Measurements from ENCODE around the gene PTCH1.

Gene PTCH1

GRCh38 chr9:95515272-95516113 lies 1.3 kb downstream of the PTCH1 start (continued):
- TF ChIP-seq ZNF639 (tag by site-specific recombination; IDR thresholded peaks at IDR 0.05) (no peak), ZNF341 (tag by site-specific recombination; IDR thresholded peaks at IDR 0.05; ENCODE audit: low read depth) (peak; percentile 40; the same call in 1 of the 2 replicates), BCL6B (tag by site-specific recombination; IDR thresholded peaks at IDR 0.05) (no peak)

GRCh38 chr9:95514342-95514741 lies 2.4 kb downstream of the PTCH1 start:
- no peak overlapping the region for H3K27ac ChIP-seq (ENCODE audit: extremely low read depth, low read depth, low read length)
- peaks cover 9% of the 10 kb centered on the region for H3K4me1 ChIP-seq (ENCODE audit: control insufficient read depth, insufficient read depth, low read length)
- ChIA-PET POLR2A (interaction anchor here (0.7 kb wide), 2 partner anchors 198 to 649 kb away, joined by 3 read pairs; no protein-coding TSS in a partner anchor), CTCF (interaction anchor here (0.7 to 1.1 kb wide), 5 partner anchors 9 to 1188 kb away, joined by 3 to 4 read pairs (median 4); no protein-coding TSS in a partner anchor)
- no peaks in the 10 kb centered on the region for H3K9me3 ChIP-seq (ENCODE audit: control insufficient read depth, insufficient read depth, low read depth, low read length)
- H3K36me3 ChIP-seq (ENCODE audit: control insufficient read depth in 2 of 2, insufficient read depth in 1 of 2, low read length in 2 of 2): no peaks in the 10 kb centered on the region
- TF ChIP-seq ZBTB8A (tag by site-specific recombination; IDR thresholded peaks at IDR 0.05) (no peak), ZNF292 (tag by site-specific recombination; IDR thresholded peaks at IDR 0.05; ENCODE audit: borderline replicate concordance, low read depth) (no peak), ZNF76 (tag by site-specific recombination; IDR thresholded peaks at IDR 0.05; ENCODE audit: borderline replicate concordance, low read depth) (no peak), EGR2 (tag by site-specific recombination; IDR thresholded peaks at IDR 0.05; ENCODE audit: low read depth) (peak; percentile 39; the same call in 1 of the 2 replicates), ZFHX2 (tag by site-specific recombination; conservative IDR thresholded peaks at IDR 0.05) (peak; percentile 64)
- H3K4me3 ChIP-seq (ENCODE audit: low read depth, low read length): no peak overlapping the region

- CTCF ChIA-PET: interaction anchor here (0.6 to 1.0 kb wide), 4 partner anchors 396 to 704 kb away, joined by 3 to 4 read pairs (median 3); no protein-coding TSS in a partner anchor
- H3K9me3 ChIP-seq (ENCODE audit: control insufficient read depth, insufficient read depth, low read depth, low read length): no peaks in the 10 kb centered on the region
- no peak overlapping the region for H3K4me3 ChIP-seq (ENCODE audit: low read depth, low read length)
- peaks cover 9% of the 10 kb centered on the region for H3K4me1 ChIP-seq (ENCODE audit: control insufficient read depth, insufficient read depth, low read length)
- no peak overlapping the region for H3K27ac ChIP-seq (ENCODE audit: extremely low read depth, low read depth, low read length)
- POLR2A ChIA-PET: interaction anchor here (0.7 kb wide), 1 partner anchor 650 kb away, joined by 3 read pairs; no protein-coding TSS in a partner anchor
- no peaks in the 10 kb centered on the region for H3K36me3 ChIP-seq (ENCODE audit: control insufficient read depth in 2 of 2, insufficient read depth in 1 of 2, low read length in 2 of 2)
- TF ChIP-seq ZNF157 (tag by site-specific recombination; IDR thresholded peaks at IDR 0.05) (no peak), ZNF202 (tag by site-specific recombination; IDR thresholded peaks at IDR 0.05; ENCODE audit: borderline replicate concordance) (no peak), ZNF521 (tag by site-specific recombination; IDR thresholded peaks at IDR 0.05) (no peak), ZNF501 (tag by site-specific recombination; IDR thresholded peaks at IDR 0.05) (no peak), ZNF529 (tag by site-specific recombination; IDR thresholded peaks at IDR 0.05; ENCODE audit: insufficient replicate concordance) (no peak), TCF7L2 (IDR thresholded peaks at IDR 0.05; ENCODE audit: borderline replicate concordance, low read depth, low read length) (no peak), ZXDB (tag by site-specific recombination; IDR thresholded peaks at IDR 0.05) (no peak), ZNF621 (tag by site-specific recombination; IDR thresholded peaks at IDR 0.05) (no peak), ZNF555 (tag by site-specific recombination; conservative IDR thresholded peaks at IDR 0.05) (no peak), ZNF518A (tag by site-specific recombination; conservative IDR thresholded peaks at IDR 0.05; ENCODE audit: low read depth) (no peak)
Observed at GRCh38 chr9:95513711-95514110, 3.1 kb downstream of the PTCH1 start.

All from HEK293 (cell line).